ENCODE measurements around the gene TMEM223.

TMEM223 gene

GRCh38 chr11:62810748-62811147 lies 18.9 kb upstream of the TMEM223 start:
- Mint-ChIP-seq H3K27ac (no peak overlapping the region), H3K27me3 (no peaks in the 10 kb centered on the region), H3K4me3 (no peak overlapping the region), H3K4me1 (peaks cover 13 to 22% of the 10 kb centered on the region in 2 donors), H3K36me3 (peaks cover 0 to 9% of the 10 kb centered on the region in 2 donors), H3K9me3 (no peaks in the 10 kb centered on the region)
- ATAC-seq (replicated peaks) = no peak
- DNase-seq = no peak

GRCh38 chr11:62806611-62807121 lies 14.9 kb upstream of the TMEM223 start:
- no peak for ATAC-seq (replicated peaks)
- Mint-ChIP-seq H3K36me3 (peaks cover 15 to 19% of the 10 kb centered on the region in 2 donors), H3K4me1 (peaks cover 27 to 49% of the 10 kb centered on the region in 2 donors), H3K27ac (peak overlapping the region; percentile 65), H3K27me3 (no peaks in the 10 kb centered on the region), H3K4me3 (peak overlapping the region; percentile 63 to 97), H3K9me3 (no peaks in the 10 kb centered on the region)
- no peak for DNase-seq

DNA sequence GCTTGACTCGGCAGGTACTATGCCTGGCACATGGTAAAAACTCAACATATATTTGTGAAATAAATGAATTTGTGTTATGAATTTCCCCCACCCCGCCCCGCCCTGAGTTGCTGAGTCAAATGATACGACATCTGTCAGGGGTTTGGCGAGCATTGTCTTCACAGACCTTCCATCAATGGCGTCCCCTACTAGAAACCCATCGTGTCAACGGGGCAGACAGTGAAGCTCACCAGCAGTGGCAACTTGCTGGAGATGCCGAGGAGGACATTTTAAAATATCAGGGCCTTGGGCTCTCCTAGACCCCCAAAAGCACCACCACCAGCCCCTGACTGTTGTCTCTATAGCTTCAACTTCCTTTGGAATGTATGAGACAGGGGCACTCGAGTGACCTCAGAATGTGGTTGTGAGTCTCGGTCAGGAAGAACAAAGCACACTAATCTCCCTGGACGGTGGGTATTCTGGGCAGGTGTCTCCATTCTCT lies 14.2 kb upstream of the TMEM223 start:
- ATAC-seq (replicated peaks) = peak; percentile 19 to 33
- DNase-seq = no peak
- no peaks in the 10 kb centered on the region for H3K9me3 Mint-ChIP-seq
- peak overlapping the region; percentile 94 to 97 for H3K4me3 Mint-ChIP-seq
- peaks cover 25 to 49% of the 10 kb centered on the region in 2 donors for H3K4me1 Mint-ChIP-seq
- no peaks in the 10 kb centered on the region for H3K27me3 Mint-ChIP-seq
- peaks cover 20 to 26% of the 10 kb centered on the region in 2 donors for H3K36me3 Mint-ChIP-seq
- peak overlapping the region; percentile 99 for H3K27ac Mint-ChIP-seq

DNA sequence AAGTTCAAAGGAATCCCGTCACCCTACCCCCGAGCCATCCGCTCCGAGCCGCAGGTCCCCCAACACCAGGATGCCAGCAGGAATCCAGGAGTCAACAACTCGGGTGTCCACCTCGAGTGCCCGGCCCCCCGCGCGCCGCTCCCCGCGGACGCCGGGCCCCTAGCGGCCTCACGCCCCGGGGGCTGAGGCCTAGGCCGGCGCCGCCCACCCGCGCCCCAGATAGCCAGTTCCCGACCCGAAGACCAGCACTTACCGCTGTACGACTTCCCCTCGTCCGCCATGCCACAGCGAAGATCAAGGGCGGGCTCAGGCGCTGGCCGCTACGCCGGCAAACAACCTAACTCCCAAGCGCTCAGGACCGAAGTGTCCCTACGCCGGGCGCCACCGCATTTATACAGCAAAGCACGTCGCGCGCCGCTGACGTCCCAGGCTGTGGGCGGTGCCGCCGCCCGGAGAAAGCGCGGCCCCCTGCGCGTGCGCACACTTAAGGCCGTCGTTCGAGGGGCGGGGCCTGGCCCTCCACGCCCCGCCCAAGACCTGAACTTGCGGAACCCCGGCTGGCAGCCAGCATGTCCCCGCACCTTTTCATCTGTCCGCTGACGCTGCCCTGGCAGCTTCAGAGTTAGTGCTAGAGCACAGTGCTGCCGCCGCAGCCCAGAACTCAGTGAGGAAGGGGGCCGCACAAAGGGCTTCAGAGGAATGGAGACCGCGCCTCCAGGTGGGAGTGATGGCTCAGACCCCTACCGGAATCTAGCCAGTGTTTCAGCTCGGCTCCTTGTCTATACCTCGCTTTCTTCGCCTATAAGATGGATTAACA lies 13.5 kb upstream of the TMEM223 start, which contains the start of gene NXF1:
Gene NXF1, minus strand, starts transcription at position 365 of the 817 bp plus-strand sequence. Its CDS starts 84 bp downstream, at position 281.
- no peaks in the 10 kb centered on the region for H3K27me3 Mint-ChIP-seq
- peak within 1 kb of the TSS; percentile 99 for H3K27ac Mint-ChIP-seq
- H3K36me3 Mint-ChIP-seq = peaks cover 23 to 29% of the 10 kb centered on the region in 2 donors
- ATAC-seq (replicated peaks) (peak; percentile 87 to 90), DNase-seq (peak; percentile 95)
- H3K9me3 Mint-ChIP-seq = no peaks in the 10 kb centered on the region
- peak within 1 kb of the TSS; percentile 94 to 97 for H3K4me3 Mint-ChIP-seq
- H3K4me1 Mint-ChIP-seq = peaks cover 25 to 46% of the 10 kb centered on the region in 2 donors

DNA sequence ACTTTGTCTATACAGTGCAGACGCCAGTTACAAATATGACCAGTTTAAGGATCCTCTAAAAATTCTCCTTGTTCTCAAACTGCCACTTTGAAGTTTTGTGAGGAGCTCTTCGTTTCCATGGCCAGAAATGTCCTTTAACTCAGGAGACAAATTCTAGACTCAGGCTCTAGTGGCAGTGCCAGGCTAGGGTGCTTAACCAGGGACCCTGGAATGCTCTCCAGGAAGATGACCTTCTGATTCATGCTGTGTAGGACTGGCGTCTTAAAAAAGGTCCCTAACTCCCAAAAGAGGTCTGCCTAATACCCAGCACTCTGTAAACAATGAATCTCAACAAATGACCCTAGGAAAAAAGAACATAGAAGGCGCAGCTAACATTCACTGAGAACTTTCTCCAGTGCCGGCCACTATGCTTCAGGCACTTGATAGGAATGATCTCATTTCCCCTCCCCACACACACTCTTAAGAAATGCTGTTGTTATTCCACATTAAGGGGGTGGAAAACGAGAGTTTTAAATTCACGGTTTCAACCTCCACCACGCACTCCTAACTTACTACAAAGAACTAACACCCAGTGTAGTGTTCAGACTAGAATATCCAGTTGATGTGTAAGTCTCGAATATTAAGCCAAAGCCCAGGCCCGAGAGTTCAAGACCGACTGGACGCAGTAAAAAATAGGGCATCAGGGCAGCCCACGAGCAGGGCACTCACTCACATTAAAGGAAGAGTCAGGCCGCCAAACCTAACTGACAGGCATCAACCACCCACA lies 12.7 kb upstream of the TMEM223 start:
- peak overlapping the region; percentile 99 for H3K27ac Mint-ChIP-seq
- no peaks in the 10 kb centered on the region for H3K27me3 Mint-ChIP-seq
- H3K4me1 Mint-ChIP-seq = peaks cover 27 to 46% of the 10 kb centered on the region in 2 donors
- DNase-seq = no peak
- peaks cover 29 to 36% of the 10 kb centered on the region in 2 donors for H3K36me3 Mint-ChIP-seq
- H3K4me3 Mint-ChIP-seq = peak overlapping the region; percentile 94 to 97
- no peaks in the 10 kb centered on the region for H3K9me3 Mint-ChIP-seq
- peak; percentile 25 to 26 for ATAC-seq (replicated peaks)

GRCh38 chr11:62801071-62801470 lies 9.3 kb upstream of the TMEM223 start:
- Mint-ChIP-seq H3K27ac (no peak overlapping the region), H3K4me3 (no peak overlapping the region)
- no peak for ATAC-seq (replicated peaks)

DNA sequence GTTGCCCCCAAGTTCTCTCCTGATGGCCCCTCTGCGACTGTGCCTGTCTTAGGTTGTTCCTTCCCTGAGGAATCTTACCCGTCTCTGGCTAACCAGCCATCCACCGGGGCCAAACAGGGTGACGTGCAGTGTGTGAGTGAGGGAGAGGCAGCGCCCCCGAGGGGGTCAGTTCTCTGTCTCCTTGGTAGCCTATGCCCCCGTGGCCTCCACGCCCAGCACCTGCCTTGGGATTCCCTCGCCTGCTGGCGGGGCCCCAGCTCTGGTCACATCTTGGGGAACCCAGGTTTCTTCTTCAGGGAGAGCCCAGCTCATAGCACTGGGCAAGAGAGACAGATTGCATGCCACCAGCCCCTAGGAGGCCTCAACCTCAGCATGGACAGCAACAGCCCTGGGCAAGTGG lies 7.7 kb upstream of the TMEM223 start:
- DNase-seq (no peak), ATAC-seq (replicated peaks) (no peak)
- Mint-ChIP-seq H3K27ac (no peak overlapping the region), H3K4me3 (no peak overlapping the region), H3K4me1 (peaks cover 15 to 19% of the 10 kb centered on the region in 2 donors), H3K27me3 (no peaks in the 10 kb centered on the region), H3K36me3 (peaks cover 46 to 60% of the 10 kb centered on the region in 2 donors), H3K9me3 (no peaks in the 10 kb centered on the region)

More at GRCh38 chr11:62801071-62801470, 9.3 kb upstream of the TMEM223 start:
- no peaks in the 10 kb centered on the region for H3K9me3 Mint-ChIP-seq
- no peak for DNase-seq
- no peaks in the 10 kb centered on the region for H3K27me3 Mint-ChIP-seq
- peaks cover 18 to 31% of the 10 kb centered on the region in 2 donors for H3K4me1 Mint-ChIP-seq
- peaks cover 45 to 52% of the 10 kb centered on the region in 2 donors for H3K36me3 Mint-ChIP-seq

DNA sequence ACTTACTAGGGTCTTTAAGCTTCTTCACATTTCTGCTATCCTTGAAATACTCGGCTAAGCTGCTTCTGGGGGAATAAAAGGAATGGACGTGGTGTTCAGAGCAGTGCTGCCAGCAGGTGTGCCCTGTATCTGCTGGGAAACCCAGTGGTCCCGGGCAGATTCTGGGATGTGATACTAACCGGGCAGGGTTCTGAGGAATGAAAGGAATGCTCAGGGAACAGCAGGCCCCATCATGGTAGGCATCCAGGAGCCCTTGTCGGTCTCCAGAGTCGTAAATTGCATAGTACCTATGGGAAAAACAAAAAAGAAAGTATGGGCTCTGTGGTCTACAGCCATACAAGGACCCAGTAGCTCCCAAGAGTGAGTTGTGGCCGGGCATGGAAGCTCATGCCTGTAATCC lies 4.5 kb upstream of the TMEM223 start:
- H3K4me1 Mint-ChIP-seq = peaks cover 9 to 10% of the 10 kb centered on the region in 2 donors
- no peak for ATAC-seq (replicated peaks)
- H3K4me3 Mint-ChIP-seq = no peak overlapping the region
- no peaks in the 10 kb centered on the region for H3K27me3 Mint-ChIP-seq
- no peaks in the 10 kb centered on the region for H3K9me3 Mint-ChIP-seq
- DNase-seq = no peak
- H3K27ac Mint-ChIP-seq = peak overlapping the region; percentile 14
- H3K36me3 Mint-ChIP-seq = peaks cover 41 to 59% of the 10 kb centered on the region in 2 donors

GRCh38 chr11:62794201-62794775 lies 2.5 kb upstream of the TMEM223 start:
- Mint-ChIP-seq H3K27me3 (no peaks in the 10 kb centered on the region), H3K4me1 (peaks cover 20 to 27% of the 10 kb centered on the region in 2 donors), H3K9me3 (no peaks in the 10 kb centered on the region), H3K36me3 (peaks cover 44 to 63% of the 10 kb centered on the region in 2 donors), H3K27ac (peak overlapping the region; percentile 26), H3K4me3 (no peak overlapping the region)
- DNase-seq (no peak), ATAC-seq (replicated peaks) (no peak)

- H3K9me3 Mint-ChIP-seq = no peaks in the 10 kb centered on the region
- no peaks in the 10 kb centered on the region for H3K27me3 Mint-ChIP-seq
- H3K36me3 Mint-ChIP-seq = peaks cover 39 to 66% of the 10 kb centered on the region in 2 donors
- peak overlapping the region; percentile 95 for H3K27ac Mint-ChIP-seq
- peak overlapping the region; percentile 89 to 91 for H3K4me3 Mint-ChIP-seq
- H3K4me1 Mint-ChIP-seq = peaks cover 27 to 40% of the 10 kb centered on the region in 2 donors
- ATAC-seq (replicated peaks) (no peak), DNase-seq (no peak)
Measured at GRCh38 chr11:62792202-62792575, 383 bp upstream of the TMEM223 start.

DNA sequence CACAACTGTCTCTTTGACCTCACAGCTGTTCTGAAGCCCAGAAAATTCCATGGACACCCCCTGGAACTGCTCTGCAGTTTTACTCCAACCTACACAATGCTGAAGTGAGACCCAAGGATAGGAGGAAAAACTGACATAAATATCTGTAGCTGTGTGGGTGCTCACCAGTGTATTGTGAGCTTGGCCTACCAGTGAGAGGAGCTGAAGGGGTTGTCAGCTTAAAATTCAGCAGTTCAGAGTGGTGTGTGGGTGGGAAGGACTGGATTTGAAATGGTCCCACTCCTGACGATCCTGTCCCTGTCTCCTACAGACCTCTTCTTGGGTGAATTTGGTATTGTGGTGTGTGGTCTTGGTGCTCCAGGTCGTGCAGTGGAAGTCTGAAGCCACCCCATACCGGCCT lies 2.2 kb downstream of the TMEM223 start:
- DNase-seq (no peak), ATAC-seq (replicated peaks) (no peak)
- H3K27ac Mint-ChIP-seq = peak overlapping the region; percentile 73
- no peaks in the 10 kb centered on the region for H3K9me3 Mint-ChIP-seq
- peak overlapping the region; percentile 94 to 97 for H3K4me3 Mint-ChIP-seq
- no peaks in the 10 kb centered on the region for H3K27me3 Mint-ChIP-seq
- peaks cover 28 to 50% of the 10 kb centered on the region in 2 donors for H3K4me1 Mint-ChIP-seq
- H3K36me3 Mint-ChIP-seq = peaks cover 35 to 47% of the 10 kb centered on the region in 2 donors

GRCh38 chr11:62788991-62789390 lies 2.8 kb downstream of the TMEM223 start:
- Mint-ChIP-seq H3K4me1 (peaks cover 28 to 50% of the 10 kb centered on the region in 2 donors), H3K36me3 (peaks cover 32 to 41% of the 10 kb centered on the region in 2 donors), H3K27me3 (no peaks in the 10 kb centered on the region), H3K4me3 (peak overlapping the region; percentile 94 to 97), H3K9me3 (no peaks in the 10 kb centered on the region), H3K27ac (peak overlapping the region; percentile 73)
- DNase-seq (no peak), ATAC-seq (replicated peaks) (no peak)

DNA sequence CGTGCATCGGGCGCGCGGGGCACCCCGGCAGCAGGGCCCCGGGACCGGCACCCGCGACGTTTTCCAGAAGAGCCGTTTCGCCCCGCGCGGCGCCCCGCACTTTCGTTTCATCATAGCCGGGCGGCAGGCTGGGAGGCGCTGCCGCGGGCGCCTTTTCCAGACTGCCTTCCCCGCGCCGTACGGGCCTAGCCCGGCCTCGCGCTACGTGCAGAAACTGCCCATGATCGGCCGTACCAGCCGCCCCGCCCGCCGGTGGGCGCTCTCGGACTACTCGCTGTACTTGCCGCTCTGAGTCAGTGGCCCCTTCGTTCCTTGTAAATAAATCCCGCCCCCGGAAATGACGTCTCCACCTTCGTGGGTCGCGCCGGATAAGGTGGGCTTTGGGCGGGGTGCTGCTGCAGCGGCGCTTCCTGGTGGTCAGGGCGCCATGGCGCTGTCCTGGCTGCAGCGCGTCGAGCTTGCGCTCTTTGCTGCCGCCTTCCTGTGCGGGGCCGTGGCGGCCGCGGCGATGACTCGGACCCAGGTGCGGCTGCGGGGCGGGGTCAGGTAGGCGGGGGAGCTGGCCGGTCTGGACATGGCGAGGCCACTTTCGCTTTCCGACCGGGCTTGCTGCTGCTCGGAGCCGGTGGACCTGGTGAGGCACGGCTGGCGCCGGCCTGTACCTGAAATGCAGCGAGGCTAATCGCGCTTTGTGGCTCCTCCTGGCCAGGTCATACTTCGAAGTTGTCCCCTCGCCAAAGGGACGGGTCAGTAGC lies 4.6 kb downstream of the TMEM223 start, which contains the start of gene TMEM179B:
Gene TMEM179B, plus strand, starts transcription at position 398 of the 755 bp plus-strand sequence. Its CDS starts 30 bp downstream, at position 428.
- Mint-ChIP-seq H3K27ac (peak within 1 kb of the TSS; percentile 97), H3K4me3 (peak within 1 kb of the TSS; percentile 94 to 97), H3K9me3 (no peaks in the 10 kb centered on the region), H3K27me3 (no peaks in the 10 kb centered on the region), H3K36me3 (peaks cover 45 to 50% of the 10 kb centered on the region in 2 donors), H3K4me1 (peaks cover 25 to 45% of the 10 kb centered on the region in 2 donors)
- DNase-seq (peak; percentile 95), ATAC-seq (replicated peaks) (peak; percentile 81 to 84)

All from stimulated activated naive B cell treated with anti-CD40 and anti-IgM and Interleukin-4, amounts not matched to agents 10 μg/mL and 1 μg/mL and 100 μg/mL, for 72 hours (primary cell).